NCI-H187 treated with DMSO at 0.1 percent for 48 hours (cell line): ENCODE measurements around the gene TMTC2.

Experiments used
- DNase-seq: peaks from one replicate; lab custom pipeline; 2025; lab: John Stamatoyannopoulos, UW

Gene TMTC2

GRCh38 chr12:83140135-83140534, 453.4 kb downstream of the TMTC2 start:
- no peak for DNase-seq

GRCh38 chr12:83141460-83141994, 454.8 kb downstream of the TMTC2 start:
- DNase-seq: no peak

- no peak for DNase-seq
These were observed 456.2 kb downstream of the TMTC2 start for GRCh38 chr12:83142914-83143313.

GRCh38 chr12:83143950-83144349, 457.2 kb downstream of the TMTC2 start:
- DNase-seq: no peak

- DNase-seq: no peak
These were observed 458.7 kb downstream of the TMTC2 start for GRCh38 chr12:83145325-83145840.

- no peak for DNase-seq
These were observed 460.6 kb downstream of the TMTC2 start for GRCh38 chr12:83147341-83147740.

GRCh38 chr12:83149987-83150386, 463.3 kb downstream of the TMTC2 start:
- no peak for DNase-seq

GRCh38 chr12:83150465-83151189, 463.9 kb downstream of the TMTC2 start:
- no peak for DNase-seq

- DNase-seq: no peak
These were observed 466.5 kb downstream of the TMTC2 start for GRCh38 chr12:83153177-83153576.

- DNase-seq: no peak
These were observed 470.1 kb downstream of the TMTC2 start for GRCh38 chr12:83156815-83157214.

- no peak for DNase-seq
These were observed 470.9 kb downstream of the TMTC2 start for GRCh38 chr12:83157604-83158003.

GRCh38 chr12:83158613-83159207, 472.0 kb downstream of the TMTC2 start:
- no peak for DNase-seq

- no peak for DNase-seq
These were observed 474.8 kb downstream of the TMTC2 start for GRCh38 chr12:83161456-83161855.

GRCh38 chr12:83168751-83169150, 482.0 kb downstream of the TMTC2 start:
- DNase-seq: no peak

- no peak for DNase-seq
These were observed 485.7 kb downstream of the TMTC2 start for GRCh38 chr12:83172441-83172840.

GRCh38 chr12:83172866-83173649, 486.4 kb downstream of the TMTC2 start:
- DNase-seq: no peak

GRCh38 chr12:83179999-83180398, 493.3 kb downstream of the TMTC2 start:
- no peak for DNase-seq

GRCh38 chr12:83181074-83181473, 494.4 kb downstream of the TMTC2 start:
- DNase-seq: no peak

GRCh38 chr12:83183132-83183531, 496.4 kb downstream of the TMTC2 start:
- DNase-seq: no peak
